ENCODE measurements around the gene FBLN1.

The FBLN1 gene

DNA sequence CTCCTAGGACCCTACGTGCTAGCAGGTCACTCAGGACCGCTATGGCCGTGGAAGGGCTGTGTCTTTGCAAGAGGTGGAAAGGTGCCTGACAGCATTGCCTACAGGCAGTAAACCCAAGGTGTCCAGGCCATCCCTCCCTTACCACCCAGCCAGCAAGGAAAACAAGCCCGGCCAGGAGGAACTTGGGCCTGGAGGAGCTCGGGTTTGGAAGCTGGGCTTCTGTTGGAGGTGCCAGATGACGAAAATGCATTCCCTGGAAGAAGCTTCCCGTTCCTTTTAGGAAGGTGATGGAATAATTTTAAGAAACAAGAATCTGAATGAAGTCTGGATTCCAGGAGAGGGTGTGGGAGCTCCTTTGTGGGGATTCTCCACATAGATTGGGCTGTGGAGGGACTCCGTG is 23.6 kb downstream of the FBLN1 start:
- H2AK5ac ChIP-seq (ENCODE audit: low read length, severe bottlenecking), result no peak overlapping the region
- H4K91ac ChIP-seq (ENCODE audit: low read length), result no peak overlapping the region
- H3K4ac ChIP-seq (ENCODE audit: low read depth in 1 of 2, low read length in 2 of 2), result peak overlapping the region in 1 of 2 experiments; percentile 24
- H3K9ac ChIP-seq (ENCODE audit: low read length), result no peak overlapping the region
- no peak overlapping the region for H2BK5ac ChIP-seq (ENCODE audit: low read depth, low read length, poor library complexity, severe bottlenecking)
- no peak overlapping the region for H3K4me2 ChIP-seq (ENCODE audit: low read length, poor library complexity, severe bottlenecking)
- no peak overlapping the region for H3K23ac ChIP-seq (ENCODE audit: low read length in 2 of 2)
- H2BK12ac ChIP-seq (ENCODE audit: low read length in 2 of 2), result no peak overlapping the region
- H3K4me3 ChIP-seq (ENCODE audit: insufficient read depth in 1 of 2, low read depth in 1 of 2, low read length in 2 of 2), result no peak overlapping the region
- no peaks in the 10 kb centered on the region for H3K27me3 ChIP-seq (ENCODE audit: control insufficient read depth in 1 of 2, insufficient read depth in 1 of 2, low read length in 2 of 2)
- H3K79me1 ChIP-seq (replicated peaks; ENCODE audit: low read length, poor library complexity, severe bottlenecking), result peaks cover 40% of the 10 kb centered on the region
- no peak overlapping the region for H2AFZ ChIP-seq (ENCODE audit: low read depth, low read length)
- H2BK15ac ChIP-seq (ENCODE audit: low read depth, poor library complexity, severe bottlenecking), result no peak overlapping the region
- no peak overlapping the region for H3K18ac ChIP-seq (ENCODE audit: low read depth in 1 of 2, low read length in 2 of 2)
- no peak overlapping the region for H3K14ac ChIP-seq (ENCODE audit: low read length in 2 of 2)
- no peak for DNase-seq
- 96% methylated on average over 8 of the region's 8 CpGs for WGBS
- no peak overlapping the region for H4K8ac ChIP-seq (ENCODE audit: low read length)
- H2BK120ac ChIP-seq (ENCODE audit: low read depth, low read length), result no peak overlapping the region
- no peaks in the 10 kb centered on the region for H3K9me3 ChIP-seq (ENCODE audit: control insufficient read depth, low read length)
- peaks cover 75 to 92% of the 10 kb centered on the region in 2 experiments for H3K36me3 ChIP-seq (ENCODE audit: control insufficient read depth in 1 of 2, insufficient read depth in 2 of 2, low read depth in 1 of 2, low read length in 2 of 2)
- H3K4me1 ChIP-seq (ENCODE audit: control insufficient read depth, insufficient read depth, low read depth, low read length), result peaks cover 26% of the 10 kb centered on the region
- H3K27ac ChIP-seq (ENCODE audit: low read length, poor library complexity, severe bottlenecking), result no peak overlapping the region

DNA sequence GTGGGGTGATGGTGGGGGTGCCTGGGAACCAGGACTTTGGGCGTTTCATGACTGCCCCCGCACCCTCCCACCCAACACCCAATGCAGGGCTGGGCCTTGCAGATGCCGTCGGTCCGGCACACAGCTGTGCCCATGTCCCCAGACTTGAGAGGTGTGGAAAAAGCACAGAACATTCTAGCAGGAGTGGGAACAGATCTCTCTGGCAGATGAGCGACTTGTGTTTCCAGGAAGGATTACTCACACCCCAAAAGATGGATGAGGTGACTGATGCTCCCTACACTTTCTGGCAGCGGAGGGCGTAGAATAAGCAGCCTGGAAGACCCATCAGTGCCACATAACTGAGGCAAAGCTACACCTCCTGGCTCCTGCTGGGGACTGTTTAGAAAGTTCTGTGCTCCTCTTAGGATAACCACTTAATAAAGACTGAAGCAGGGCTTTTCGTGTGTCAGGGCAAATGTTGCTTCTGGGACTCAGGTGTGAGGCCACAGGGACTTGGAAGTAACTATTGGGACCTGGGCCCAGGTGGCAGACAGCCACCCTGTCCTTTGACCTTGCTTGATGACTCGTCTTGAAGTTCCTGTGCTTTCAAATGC is 24.2 kb downstream of the FBLN1 start:
- no peak overlapping the region for H3K14ac ChIP-seq (ENCODE audit: low read length in 2 of 2)

DNA sequence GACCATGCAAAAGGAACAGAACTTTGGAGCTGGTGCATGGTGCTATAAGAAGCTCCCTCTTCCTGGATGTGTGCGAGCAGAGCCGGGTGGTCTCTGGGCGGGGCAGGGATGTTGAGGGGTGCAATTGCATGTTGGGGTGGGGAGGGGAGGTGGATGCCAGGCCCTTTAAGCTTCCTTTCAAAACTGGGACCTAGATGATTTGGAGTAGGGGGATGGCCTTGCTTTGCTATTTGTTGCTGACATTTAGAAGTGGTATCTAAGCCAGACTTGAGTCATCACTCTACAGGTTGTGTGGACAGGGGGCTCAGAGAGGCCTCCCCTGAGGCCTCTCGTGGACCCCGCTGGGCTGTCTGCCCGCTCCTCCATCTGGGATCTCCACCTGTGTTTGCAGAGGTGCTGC is 24.8 kb downstream of the FBLN1 start:
- 98% methylated on average over 6 of the region's 6 CpGs for WGBS
- H4K91ac ChIP-seq (ENCODE audit: low read length), result no peak overlapping the region
- H3K4me3 ChIP-seq (ENCODE audit: insufficient read depth in 1 of 2, low read depth in 1 of 2, low read length in 2 of 2), result no peak overlapping the region
- no peaks in the 10 kb centered on the region for H3K9me3 ChIP-seq (ENCODE audit: control insufficient read depth, low read length)
- no peak overlapping the region for H2BK15ac ChIP-seq (ENCODE audit: low read depth, poor library complexity, severe bottlenecking)
- peaks cover 75 to 92% of the 10 kb centered on the region in 2 experiments for H3K36me3 ChIP-seq (ENCODE audit: control insufficient read depth in 1 of 2, insufficient read depth in 2 of 2, low read depth in 1 of 2, low read length in 2 of 2)
- no peak overlapping the region for H3K4ac ChIP-seq (ENCODE audit: low read depth in 1 of 2, low read length in 2 of 2)
- no peak overlapping the region for H3K27ac ChIP-seq (ENCODE audit: low read length, poor library complexity, severe bottlenecking)
- H2AFZ ChIP-seq (ENCODE audit: low read depth, low read length), result no peak overlapping the region
- no peak overlapping the region for H2AK5ac ChIP-seq (ENCODE audit: low read length, severe bottlenecking)
- H2BK5ac ChIP-seq (ENCODE audit: low read depth, low read length, poor library complexity, severe bottlenecking), result no peak overlapping the region
- H3K14ac ChIP-seq (ENCODE audit: low read length in 2 of 2), result no peak overlapping the region
- no peak overlapping the region for H3K18ac ChIP-seq (ENCODE audit: low read depth in 1 of 2, low read length in 2 of 2)
- H3K9ac ChIP-seq (ENCODE audit: low read length), result no peak overlapping the region
- H2BK12ac ChIP-seq (ENCODE audit: low read length in 2 of 2), result no peak overlapping the region
- no peak overlapping the region for H3K23ac ChIP-seq (ENCODE audit: low read length in 2 of 2)
- H2BK120ac ChIP-seq (ENCODE audit: low read depth, low read length), result no peak overlapping the region
- DNase-seq, result no peak
- H3K4me2 ChIP-seq (ENCODE audit: low read length, poor library complexity, severe bottlenecking), result no peak overlapping the region
- H4K8ac ChIP-seq (ENCODE audit: low read length), result no peak overlapping the region
- no peaks in the 10 kb centered on the region for H3K27me3 ChIP-seq (ENCODE audit: control insufficient read depth in 1 of 2, insufficient read depth in 1 of 2, low read length in 2 of 2)
- peaks cover 39% of the 10 kb centered on the region for H3K79me1 ChIP-seq (replicated peaks; ENCODE audit: low read length, poor library complexity, severe bottlenecking)
- peaks cover 33% of the 10 kb centered on the region for H3K4me1 ChIP-seq (ENCODE audit: control insufficient read depth, insufficient read depth, low read depth, low read length)

More for the DNA sequence above, 24.2 kb downstream of the FBLN1 start:
- H3K4ac ChIP-seq (ENCODE audit: low read depth in 1 of 2, low read length in 2 of 2), result no peak overlapping the region
- peaks cover 38% of the 10 kb centered on the region for H3K79me1 ChIP-seq (replicated peaks; ENCODE audit: low read length, poor library complexity, severe bottlenecking)
- H3K27me3 ChIP-seq (ENCODE audit: control insufficient read depth in 1 of 2, insufficient read depth in 1 of 2, low read length in 2 of 2), result no peaks in the 10 kb centered on the region
- H3K4me1 ChIP-seq (ENCODE audit: control insufficient read depth, insufficient read depth, low read depth, low read length), result peaks cover 27% of the 10 kb centered on the region
- DNase-seq, result no peak
- no peak overlapping the region for H2AK5ac ChIP-seq (ENCODE audit: low read length, severe bottlenecking)
- no peaks in the 10 kb centered on the region for H3K9me3 ChIP-seq (ENCODE audit: control insufficient read depth, low read length)
- no peak overlapping the region for H2AFZ ChIP-seq (ENCODE audit: low read depth, low read length)
- H3K4me3 ChIP-seq (ENCODE audit: insufficient read depth in 1 of 2, low read depth in 1 of 2, low read length in 2 of 2), result no peak overlapping the region
- no peak overlapping the region for H4K91ac ChIP-seq (ENCODE audit: low read length)
- no peak overlapping the region for H3K18ac ChIP-seq (ENCODE audit: low read depth in 1 of 2, low read length in 2 of 2)
- no peak overlapping the region for H2BK120ac ChIP-seq (ENCODE audit: low read depth, low read length)
- H3K9ac ChIP-seq (ENCODE audit: low read length), result no peak overlapping the region
- no peak overlapping the region for H3K23ac ChIP-seq (ENCODE audit: low read length in 2 of 2)
- no peak overlapping the region for H2BK12ac ChIP-seq (ENCODE audit: low read length in 2 of 2)
- H3K4me2 ChIP-seq (ENCODE audit: low read length, poor library complexity, severe bottlenecking), result no peak overlapping the region
- H2BK5ac ChIP-seq (ENCODE audit: low read depth, low read length, poor library complexity, severe bottlenecking), result no peak overlapping the region
- H4K8ac ChIP-seq (ENCODE audit: low read length), result no peak overlapping the region
- peaks cover 75 to 92% of the 10 kb centered on the region in 2 experiments for H3K36me3 ChIP-seq (ENCODE audit: control insufficient read depth in 1 of 2, insufficient read depth in 2 of 2, low read depth in 1 of 2, low read length in 2 of 2)
- H2BK15ac ChIP-seq (ENCODE audit: low read depth, poor library complexity, severe bottlenecking), result no peak overlapping the region
- H3K27ac ChIP-seq (ENCODE audit: low read length, poor library complexity, severe bottlenecking), result no peak overlapping the region
- WGBS, result 89% methylated on average over 8 of the region's 10 CpGs

DNA sequence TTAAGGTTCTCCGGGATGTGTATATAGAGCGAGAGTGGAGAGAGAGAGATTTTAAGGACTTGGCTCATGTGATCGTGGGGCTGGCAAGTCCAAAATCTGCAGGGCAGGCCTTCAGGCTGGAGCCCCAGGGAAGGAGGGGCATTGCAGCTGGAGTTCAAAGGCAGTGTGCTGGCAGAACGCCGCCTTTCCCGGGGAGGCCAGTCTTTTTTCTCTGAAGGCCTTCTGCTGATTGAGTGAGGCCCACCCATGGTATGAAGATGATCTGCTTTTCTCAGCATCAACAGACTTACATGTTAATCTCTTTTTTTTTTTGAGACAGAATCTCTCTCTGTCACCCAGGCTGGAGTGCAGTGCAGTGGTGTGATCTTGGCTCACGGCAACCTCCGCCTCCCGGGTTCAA is 25.4 kb downstream of the FBLN1 start:
- Histone ChIP-seq H2BK5ac (ENCODE audit: low read depth, low read length, poor library complexity, severe bottlenecking) (no peak overlapping the region), H2BK12ac (ENCODE audit: low read length in 2 of 2) (no peak overlapping the region), H3K4ac (ENCODE audit: low read depth in 1 of 2, low read length in 2 of 2) (no peak overlapping the region), H3K9me3 (ENCODE audit: control insufficient read depth, low read length) (no peaks in the 10 kb centered on the region), H3K36me3 (ENCODE audit: control insufficient read depth in 1 of 2, insufficient read depth in 2 of 2, low read depth in 1 of 2, low read length in 2 of 2) (peaks cover 75 to 92% of the 10 kb centered on the region in 2 experiments), H3K4me2 (ENCODE audit: low read length, poor library complexity, severe bottlenecking) (no peak overlapping the region), H3K9ac (ENCODE audit: low read length) (no peak overlapping the region), H3K4me1 (ENCODE audit: control insufficient read depth, insufficient read depth, low read depth, low read length) (peaks cover 34% of the 10 kb centered on the region), H3K23ac (ENCODE audit: low read length in 2 of 2) (no peak overlapping the region), H2BK15ac (ENCODE audit: low read depth, poor library complexity, severe bottlenecking) (no peak overlapping the region), H3K4me3 (ENCODE audit: insufficient read depth in 1 of 2, low read depth in 1 of 2, low read length in 2 of 2) (no peak overlapping the region), H3K79me1 (replicated peaks; ENCODE audit: low read length, poor library complexity, severe bottlenecking) (peaks cover 36% of the 10 kb centered on the region), H2AFZ (ENCODE audit: low read depth, low read length) (no peak overlapping the region), H3K27me3 (ENCODE audit: control insufficient read depth in 1 of 2, insufficient read depth in 1 of 2, low read length in 2 of 2) (no peaks in the 10 kb centered on the region), H3K27ac (ENCODE audit: low read length, poor library complexity, severe bottlenecking) (no peak overlapping the region), H3K14ac (ENCODE audit: low read length in 2 of 2) (no peak overlapping the region), H4K8ac (ENCODE audit: low read length) (no peak overlapping the region), H2BK120ac (ENCODE audit: low read depth, low read length) (no peak overlapping the region), H2AK5ac (ENCODE audit: low read length, severe bottlenecking) (no peak overlapping the region), H3K18ac (ENCODE audit: low read depth in 1 of 2, low read length in 2 of 2) (no peak overlapping the region), H4K91ac (ENCODE audit: low read length) (no peak overlapping the region)
- WGBS, result 94% methylated on average over 9 of the region's 9 CpGs
- no peak for DNase-seq

Measured in mesenchymal stem cell (in vitro differentiated cells and primary cell).